ENCODE results near the gene TBC1D3B.
"Not testable (repeated sequence)": the region's sequence is repeated elsewhere in the genome, so short reads cannot be mapped to it uniquely, and the experiment has no call there.

The TBC1D3B gene

DNA sequence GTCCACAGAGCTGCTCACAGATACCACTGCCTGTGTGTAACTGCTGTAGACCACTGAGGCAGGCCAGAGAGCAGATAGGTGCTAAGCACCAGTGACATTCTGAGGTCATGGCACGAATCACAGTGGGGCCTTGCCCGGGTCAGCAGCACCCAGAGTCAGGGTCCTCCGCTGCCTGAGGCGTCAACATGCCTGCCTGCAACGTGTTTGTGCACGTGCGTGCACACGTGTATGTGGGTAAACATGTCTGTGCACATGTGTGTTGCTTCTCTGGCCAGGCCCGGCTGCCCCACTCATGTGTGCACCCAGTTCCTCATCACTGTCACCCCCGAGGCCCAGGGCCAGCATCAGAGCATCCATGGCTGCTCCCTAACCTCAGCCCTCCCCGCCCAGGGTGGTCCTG is at the start of gene TBC1D3B:
TSS of gene TBC1D3B (minus strand) at position 101 of the 400 bp plus-strand sequence. CDS start 1,586 bp downstream, outside the sequence.
- DNase-seq (ENCODE audit: low read depth); H3K4me3 ChIP-seq (ENCODE audit: control insufficient read depth, low read depth, low read length): not testable (repeated sequence)

GRCh38 chr17:36222967-36223366 is 46.5 kb upstream of the TBC1D3B start:
- not testable (repeated sequence) for DNase-seq (ENCODE audit: low read depth); H3K4me3 ChIP-seq (ENCODE audit: control insufficient read depth, low read depth, low read length)

- not testable (repeated sequence) for DNase-seq (ENCODE audit: low read depth); H3K4me3 ChIP-seq (ENCODE audit: control insufficient read depth, low read depth, low read length)
Measured at GRCh38 chr17:36221581-36222100, 45.2 kb upstream of the TBC1D3B start.

DNA sequence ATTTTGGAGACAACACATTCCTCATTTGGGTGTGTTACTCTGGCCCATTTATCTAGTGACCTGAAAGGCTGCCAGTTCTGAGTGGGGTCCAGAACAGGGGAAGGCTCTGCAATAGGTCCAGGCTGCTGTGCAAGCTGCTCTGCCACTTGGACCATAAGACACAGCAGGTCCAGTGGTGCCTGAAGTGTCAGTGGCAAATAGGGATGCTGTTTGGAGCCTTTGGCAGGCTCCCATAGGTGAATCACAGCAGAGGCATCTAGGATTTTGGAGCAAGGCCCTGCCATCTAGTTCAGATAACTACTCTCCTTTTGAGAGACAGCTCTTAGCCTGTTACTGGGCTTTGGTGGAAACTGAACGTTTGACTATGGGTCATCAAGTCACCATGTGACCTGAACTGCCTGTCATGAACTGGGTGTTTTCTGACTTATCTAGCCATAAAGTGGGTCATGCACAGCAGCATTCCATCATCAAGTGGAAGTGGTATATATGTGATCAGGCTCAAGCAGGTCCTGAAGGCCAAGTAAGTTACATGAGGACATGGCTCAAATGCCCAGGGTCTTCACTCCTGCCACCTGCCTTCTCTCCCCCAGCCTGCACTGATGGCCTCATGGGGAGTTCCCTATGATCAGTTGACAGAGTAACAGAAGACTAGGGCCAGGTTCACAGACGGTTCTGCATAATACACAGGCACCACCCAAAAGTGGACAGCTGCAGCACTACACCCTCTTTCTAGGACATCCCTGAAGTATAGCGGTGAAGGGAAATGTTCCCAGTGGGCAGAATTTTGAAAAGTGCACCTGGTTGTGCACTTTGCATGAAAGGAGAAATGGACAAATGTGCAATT is 44.5 kb upstream of the TBC1D3B start:
- not testable (repeated sequence) for H3K4me3 ChIP-seq (ENCODE audit: control insufficient read depth, low read depth, low read length); DNase-seq (ENCODE audit: low read depth)

- not testable (repeated sequence) for DNase-seq (ENCODE audit: low read depth); H3K4me3 ChIP-seq (ENCODE audit: control insufficient read depth, low read depth, low read length)
Measured at GRCh38 chr17:36219556-36219955, 43.1 kb upstream of the TBC1D3B start.

GRCh38 chr17:36215406-36216308 is 39.2 kb upstream of the TBC1D3B start:
- DNase-seq (ENCODE audit: low read depth); H3K4me3 ChIP-seq (ENCODE audit: control insufficient read depth, low read depth, low read length): not testable (repeated sequence)

DNA sequence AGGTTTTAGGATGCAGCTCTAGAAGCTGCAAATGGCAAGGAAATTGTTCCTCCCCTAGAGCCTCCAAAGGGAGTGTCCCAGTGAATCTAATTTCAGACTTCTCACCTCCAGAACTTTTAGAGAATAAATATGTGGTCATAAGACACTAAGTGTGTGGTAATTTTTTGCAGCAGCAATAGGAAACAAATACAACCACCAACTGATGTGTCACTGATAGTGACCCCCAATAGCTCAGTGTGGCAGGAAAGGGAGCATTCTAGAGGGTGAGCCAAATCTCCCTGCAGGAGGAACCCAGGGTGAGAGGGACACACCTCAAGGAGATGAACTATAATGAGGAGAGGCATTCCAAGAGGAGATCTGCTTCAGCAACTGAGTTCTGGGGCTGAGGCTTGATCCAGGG is 38.5 kb upstream of the TBC1D3B start:
- no peak for DNase-seq (ENCODE audit: low read depth)
- no peak overlapping the region for H3K4me3 ChIP-seq (ENCODE audit: control insufficient read depth, low read depth, low read length)
- TF ChIP-seq, protein P1, sequence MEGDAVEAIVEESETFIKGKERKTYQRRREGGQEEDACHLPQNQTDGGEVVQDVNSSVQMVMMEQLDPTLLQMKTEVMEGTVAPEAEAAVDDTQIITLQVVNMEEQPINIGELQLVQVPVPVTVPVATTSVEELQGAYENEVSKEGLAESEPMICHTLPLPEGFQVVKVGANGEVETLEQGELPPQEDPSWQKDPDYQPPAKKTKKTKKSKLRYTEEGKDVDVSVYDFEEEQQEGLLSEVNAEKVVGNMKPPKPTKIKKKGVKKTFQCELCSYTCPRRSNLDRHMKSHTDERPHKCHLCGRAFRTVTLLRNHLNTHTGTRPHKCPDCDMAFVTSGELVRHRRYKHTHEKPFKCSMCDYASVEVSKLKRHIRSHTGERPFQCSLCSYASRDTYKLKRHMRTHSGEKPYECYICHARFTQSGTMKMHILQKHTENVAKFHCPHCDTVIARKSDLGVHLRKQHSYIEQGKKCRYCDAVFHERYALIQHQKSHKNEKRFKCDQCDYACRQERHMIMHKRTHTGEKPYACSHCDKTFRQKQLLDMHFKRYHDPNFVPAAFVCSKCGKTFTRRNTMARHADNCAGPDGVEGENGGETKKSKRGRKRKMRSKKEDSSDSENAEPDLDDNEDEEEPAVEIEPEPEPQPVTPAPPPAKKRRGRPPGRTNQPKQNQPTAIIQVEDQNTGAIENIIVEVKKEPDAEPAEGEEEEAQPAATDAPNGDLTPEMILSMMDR (conservative IDR thresholded peaks at IDR 0.05; ENCODE audit: control insufficient read depth, insufficient read depth, low read depth, low read length), result no peak

- TF ChIP-seq, protein P1 (conservative IDR thresholded peaks at IDR 0.05; ENCODE audit: control insufficient read depth, insufficient read depth, low read depth, low read length), result no peak
- H3K4me3 ChIP-seq (ENCODE audit: control insufficient read depth, low read depth, low read length), result no peak overlapping the region
- no peak for DNase-seq (ENCODE audit: low read depth)
Measured at GRCh38 chr17:36213695-36214094, 37.3 kb upstream of the TBC1D3B start.

GRCh38 chr17:36212966-36213365 is 36.5 kb upstream of the TBC1D3B start:
- TF ChIP-seq, protein P1 (conservative IDR thresholded peaks at IDR 0.05; ENCODE audit: control insufficient read depth, insufficient read depth, low read depth, low read length), result no peak
- H3K4me3 ChIP-seq (ENCODE audit: control insufficient read depth, low read depth, low read length), result no peak overlapping the region
- no peak for DNase-seq (ENCODE audit: low read depth)

GRCh38 chr17:36212272-36212605 is 35.8 kb upstream of the TBC1D3B start:
- no peak overlapping the region for H3K4me3 ChIP-seq (ENCODE audit: control insufficient read depth, low read depth, low read length)
- TF ChIP-seq, protein P1 (conservative IDR thresholded peaks at IDR 0.05; ENCODE audit: control insufficient read depth, insufficient read depth, low read depth, low read length), result no peak
- no peak for DNase-seq (ENCODE audit: low read depth)

GRCh38 chr17:36211484-36212271 is 35.2 kb upstream of the TBC1D3B start:
- not testable (repeated sequence) for H3K4me3 ChIP-seq (ENCODE audit: control insufficient read depth, low read depth, low read length); DNase-seq (ENCODE audit: low read depth)

Data from fibroblast of mammary gland (primary cell).